ENCODE data around the gene TPRG1L.

Gene TPRG1L

DNA sequence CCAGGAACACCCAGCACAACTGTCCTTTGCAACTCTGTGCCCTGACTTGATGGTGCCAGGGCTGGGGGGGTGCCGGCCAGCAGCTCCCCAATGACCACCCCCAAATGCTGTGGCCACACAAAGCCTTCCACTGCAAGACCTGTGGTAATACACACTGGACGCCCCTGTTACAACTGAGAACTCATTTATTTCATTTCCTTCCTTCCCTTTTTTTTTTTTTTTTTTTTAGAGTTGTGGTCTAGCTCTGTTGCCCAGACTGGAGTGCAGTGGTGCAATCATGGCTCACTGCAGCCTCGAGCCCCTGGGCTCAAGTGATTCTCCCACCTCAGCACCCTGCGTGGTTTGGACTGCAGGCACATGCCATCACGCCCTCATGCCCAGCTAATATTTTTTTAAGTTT lies 52.7 kb downstream of the TPRG1L start:
- Histone ChIP-seq H3K27ac (ENCODE audit: insufficient read depth, low read length, poor library complexity, severe bottlenecking) (no peak overlapping the region), H3K9me3 (ENCODE audit: control insufficient read depth, low read length) (no peaks in the 10 kb centered on the region), H3K36me3 (ENCODE audit: control insufficient read depth, insufficient read depth, low read length) (no peaks in the 10 kb centered on the region), H3K4me1 (ENCODE audit: control insufficient read depth, insufficient read depth, low read length, poor library complexity, severe bottlenecking) (no peaks in the 10 kb centered on the region), H3K4me3 (ENCODE audit: insufficient read depth, low read depth, low read length, poor library complexity, severe bottlenecking) (no peak overlapping the region), H3K27me3 (replicated peaks; ENCODE audit: control insufficient read depth, insufficient read depth, low read length, poor library complexity, severe bottlenecking) (no peaks in the 10 kb centered on the region)
- no peak for DNase-seq

DNA sequence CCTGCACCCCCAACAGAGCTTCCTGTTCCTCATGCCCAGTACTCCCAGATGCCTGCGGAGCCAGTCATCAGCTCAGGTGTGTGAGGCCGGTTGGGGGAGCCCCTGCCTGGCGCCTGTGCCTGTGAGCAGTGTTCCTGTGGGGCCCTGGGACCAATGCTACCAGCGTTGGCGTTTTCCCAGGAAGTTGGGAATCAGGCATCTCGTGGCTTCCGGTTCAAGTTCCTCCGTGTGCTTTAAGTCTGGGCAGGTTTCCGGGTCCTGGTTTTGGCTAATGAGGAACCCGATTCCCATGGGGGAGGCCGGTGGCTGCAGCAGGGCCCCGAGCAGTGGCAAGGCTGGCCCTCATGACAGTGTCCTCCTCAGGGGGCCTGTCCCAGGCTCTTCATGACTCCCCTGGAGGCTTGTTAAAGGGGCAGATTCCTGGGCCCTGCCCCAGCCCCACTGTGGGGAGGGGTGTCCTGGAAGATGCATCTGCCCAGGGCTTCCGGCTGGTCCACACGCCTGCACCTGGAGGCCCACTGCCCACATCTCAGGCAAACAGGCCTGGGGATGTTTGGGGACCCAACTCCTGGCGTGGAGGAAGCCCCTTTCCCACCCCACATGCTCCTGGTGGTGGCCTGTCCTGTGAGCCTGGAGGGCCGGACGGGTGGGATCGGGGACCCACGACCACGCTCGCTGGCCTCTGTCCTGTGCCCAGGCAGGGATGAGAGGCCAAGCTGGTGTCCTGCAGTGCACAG lies 53.7 kb downstream of the TPRG1L start:
- Histone ChIP-seq H3K27ac (ENCODE audit: insufficient read depth, low read length, poor library complexity, severe bottlenecking) (no peak overlapping the region), H3K27me3 (replicated peaks; ENCODE audit: control insufficient read depth, insufficient read depth, low read length, poor library complexity, severe bottlenecking) (no peaks in the 10 kb centered on the region), H3K9me3 (ENCODE audit: control insufficient read depth, low read length) (no peaks in the 10 kb centered on the region), H3K4me1 (ENCODE audit: control insufficient read depth, insufficient read depth, low read length, poor library complexity, severe bottlenecking) (no peaks in the 10 kb centered on the region), H3K36me3 (ENCODE audit: control insufficient read depth, insufficient read depth, low read length) (no peaks in the 10 kb centered on the region), H3K4me3 (ENCODE audit: insufficient read depth, low read depth, low read length, poor library complexity, severe bottlenecking) (no peak overlapping the region)
- DNase-seq: no peak

DNA sequence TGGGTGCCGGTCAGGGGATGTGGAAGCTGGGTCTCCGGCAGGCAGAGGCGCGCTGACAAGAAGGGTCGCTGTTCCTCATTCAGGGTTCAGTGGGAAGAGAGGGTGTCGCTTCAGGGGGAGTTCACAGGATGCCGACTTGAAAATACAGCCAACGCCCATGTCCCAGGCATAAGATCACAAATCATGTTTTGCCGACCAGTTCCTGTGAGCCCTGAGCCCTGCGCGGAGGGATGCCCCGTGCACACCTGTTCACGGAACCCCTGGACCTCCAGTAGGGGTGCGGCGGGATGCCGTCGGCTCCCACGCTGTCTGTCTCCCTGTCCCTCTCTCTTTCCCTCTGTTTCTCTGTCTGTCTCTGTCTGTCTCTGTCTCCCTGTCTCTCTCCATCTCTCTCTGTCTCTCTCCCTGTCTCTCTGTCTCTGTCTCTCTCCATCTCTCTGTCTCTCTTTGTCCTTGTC lies 54.3 kb downstream of the TPRG1L start:
- Histone ChIP-seq H3K27me3 (replicated peaks; ENCODE audit: control insufficient read depth, insufficient read depth, low read length, poor library complexity, severe bottlenecking) (no peaks in the 10 kb centered on the region), H3K36me3 (ENCODE audit: control insufficient read depth, insufficient read depth, low read length) (no peaks in the 10 kb centered on the region), H3K4me1 (ENCODE audit: control insufficient read depth, insufficient read depth, low read length, poor library complexity, severe bottlenecking) (no peaks in the 10 kb centered on the region), H3K27ac (ENCODE audit: insufficient read depth, low read length, poor library complexity, severe bottlenecking) (no peak overlapping the region), H3K4me3 (ENCODE audit: insufficient read depth, low read depth, low read length, poor library complexity, severe bottlenecking) (no peak overlapping the region), H3K9me3 (ENCODE audit: control insufficient read depth, low read length) (no peaks in the 10 kb centered on the region)
- DNase-seq: no peak

Data from effector memory CD4-positive, alpha-beta T cell (primary cell).